Endothelial cell of umbilical vein (primary cell): Measurements from ENCODE around the gene TBC1D24. TPM values are rescaled to one million over a fixed set of nuclear protein-coding genes. Genes with fewer than 3 reads are reported as not detected.

Experiments used
- BruUV-seq: library from RNA; stranded (reverse); fragments of 400-500 nt; replicated peaks from 2 replicates; lab custom pipeline; 2021; lab: Mats Ljungman, UMichigan
- CTCF ChIA-PET: fragments of 300-600, 350-600 bp; sonication (Branson Sonifier 250); formaldehyde crosslinking; loops from one replicate; lab custom pipeline; 2021; ENCODE audit warnings: antibody characterized with exemption, inconsistent platforms; lab: Charles Lee
- POLR2A ChIA-PET: fragments of 300-600, 350-600 bp; sonication (Branson Sonifier 250); formaldehyde crosslinking; loops from one replicate; lab custom pipeline; 2021; ENCODE audit warnings: antibody characterized with exemption, inconsistent platforms; lab: Charles Lee
- DNase-seq: peaks from one replicate; pipeline ENCODE4 v3.0.0-alpha.2; 2011; ENCODE audit warnings: low read depth, low spot score
- FAIRE-seq: peaks from 2 replicates; lab custom pipeline; 2011; peaks lifted over from hg19 to GRCh38; lab: Jason Lieb, UNC
- H2AFZ ChIP-seq: 2 replicates; pipeline ENCODE4 v1.6.0; 2012; ENCODE audit warnings: low read depth, low read length, control low read depth, inconsistent platforms
- H3K27ac ChIP-seq: 2 replicates; pipeline ENCODE4 v1.5.1; 2011; ENCODE audit warnings: low read depth, mild to moderate bottlenecking, control low read depth, low read length, moderate library complexity; ENCODE audit not compliant: insufficient read depth
- H3K27me3 ChIP-seq, 2 experiments: 2 replicates each; pipeline versions ENCODE4 v1.6.0 to v1.6.1; 2011; ENCODE audit warnings: low read length in 2 of 2, mixed read lengths in 1 of 2; ENCODE audit not compliant: control insufficient read depth in 2 of 2, insufficient read depth in 2 of 2
- H3K36me3 ChIP-seq, 2 experiments: 2 replicates in 1 of 2; 3 replicates in 1 of 2; pipeline ENCODE4 v1.5.1; 2011; ENCODE audit warnings: low read length in 2 of 2, mild to moderate bottlenecking in 1 of 2, moderate library complexity in 1 of 2; ENCODE audit not compliant: control insufficient read depth in 2 of 2, insufficient read depth in 2 of 2; ENCODE audit errors: extremely low read depth in 1 of 2
- H3K4me1 ChIP-seq: 3 replicates; pipeline ENCODE4 v1.5.1; 2011; ENCODE audit warnings: mild to moderate bottlenecking, low read length; ENCODE audit not compliant: control insufficient read depth, insufficient read depth; ENCODE audit errors: extremely low read depth
- H3K4me2 ChIP-seq: 2 replicates; pipeline ENCODE4 v1.6.1; 2011; ENCODE audit warnings: low read length, control low read depth, mixed read lengths; ENCODE audit not compliant: insufficient read depth
- H3K4me3 ChIP-seq, 3 experiments: fragments of 200-600 bp in 1 of 3; sonication (generic), shearing (Covaris generic) in 1 of 3; replicated peaks in 1 of 3; 2 replicates each; pipeline ENCODE4 v1.5.1; 2011 to 2016; ENCODE audit warnings: control low read depth in 3 of 3, low read length in 3 of 3, mild to moderate bottlenecking in 2 of 3, inconsistent platforms in 1 of 3, low read depth in 1 of 3, moderate library complexity in 1 of 3; ENCODE audit not compliant: insufficient read depth in 1 of 3
- H3K79me2 ChIP-seq: 2 replicates; pipeline ENCODE4 v1.6.0; 2012; ENCODE audit warnings: low read length, inconsistent platforms; ENCODE audit not compliant: control insufficient read depth, insufficient read depth
- H3K9ac ChIP-seq: replicated peaks from 2 replicates; pipeline ENCODE3; 2011; ENCODE audit warnings: low read length, control low read depth; ENCODE audit not compliant: insufficient read depth; ENCODE audit errors: extremely low read depth
- H3K9me1 ChIP-seq: replicated peaks from 3 replicates; pipeline ENCODE4 v1.6.0; 2011; ENCODE audit warnings: mild to moderate bottlenecking, low read length; ENCODE audit not compliant: control insufficient read depth, insufficient read depth; ENCODE audit errors: extremely low read depth
- H3K9me3 ChIP-seq: replicated peaks from 2 replicates; pipeline ENCODE4 v1.5.1; 2012; ENCODE audit warnings: low read length, inconsistent platforms; ENCODE audit not compliant: control insufficient read depth, insufficient read depth
- H4K20me1 ChIP-seq: replicated peaks from 2 replicates; pipeline ENCODE3; 2011; ENCODE audit warnings: mild to moderate bottlenecking, low read length; ENCODE audit not compliant: control insufficient read depth, insufficient read depth; ENCODE audit errors: extremely low read depth
- EZH2 ChIP-seq: IDR thresholded peaks from 2 replicates; pipeline ENCODE4 v1.6.1; 2012; ENCODE audit warnings: borderline replicate concordance, low read depth, mild to moderate bottlenecking, moderate library complexity, low read length, inconsistent platforms; ENCODE audit not compliant: severe bottlenecking
- FOS ChIP-seq: IDR thresholded peaks from 2 replicates; pipeline ENCODE4 v1.6.1; 2011; ENCODE audit warnings: mild to moderate bottlenecking, low read length, moderate library complexity, borderline replicate concordance; ENCODE audit not compliant: insufficient read depth
- GATA2 ChIP-seq: IDR thresholded peaks from 2 replicates; pipeline ENCODE4 v1.7.0; 2011; ENCODE audit warnings: low read depth, mild to moderate bottlenecking, moderate library complexity, mixed read lengths, low read length; ENCODE audit not compliant: insufficient read length, insufficient read depth
- JUN ChIP-seq: IDR thresholded peaks from 2 replicates; pipeline ENCODE4 v1.6.1; 2011; ENCODE audit warnings: borderline replicate concordance, low read depth; ENCODE audit not compliant: insufficient read length, insufficient read depth
- MAX ChIP-seq: IDR thresholded peaks from 2 replicates; pipeline ENCODE4 v1.6.1; 2011; ENCODE audit not compliant: insufficient read depth, insufficient read length
- MYC ChIP-seq: IDR thresholded peaks from one replicate; pipeline ENCODE4 v1.6.1; 2011; ENCODE audit warnings: mild to moderate bottlenecking, low read depth, low read length
- POLR2A ChIP-seq: IDR thresholded peaks from 2 replicates; pipeline ENCODE4 v1.6.1; 2012; ENCODE audit warnings: low read depth, mild to moderate bottlenecking, control low read depth, low read length
- POLR2AphosphoS5 ChIP-seq: IDR thresholded peaks from 2 replicates; pipeline ENCODE4 v1.6.1; 2012; ENCODE audit warnings: low read depth, mild to moderate bottlenecking, control low read depth, low read length, moderate library complexity; ENCODE audit not compliant: insufficient read depth
- dilution Hi-C: fragments of 300-500 bp; cut with MboI; formaldehyde crosslinking; loops from one replicate; pipeline ENCODE4 v1.15.0; 2019; ENCODE audit warnings: low sequenced_read_pairs; ENCODE audit not compliant: extremely low pct_ligation_motif_present
- intact Hi-C: fragments of 100-400 bp; cut with micrococcal nuclease; formaldehyde crosslinking; loops from one replicate; pipeline ENCODE4 v1.10.0; 2022
- polyA plus RNA-seq, 4 experiments: library from polyadenylated mRNA; depleted of rRNA in 3 of 4; stranded (reverse) in 3 of 4; unstranded in 1 of 4; fragments of >200 nt; gene quantifications; 2 replicates each; pipeline versions ENCODE4 v1.2.1 to v1.2.3, GENCODE V29; 2011 to 2012; ENCODE audit warnings: missing spikeins in 1 of 4
- total RNA-seq: library from RNA; stranded (reverse); gene quantifications from 2 replicates; pipeline ENCODE4 v1.2.3, GENCODE V29; 2021
- TF ChIP-seq, protein P1 (sequence below), 2 donors: IDR thresholded peaks; 1 replicate in 1 of 2; 2 replicates in 1 of 2; pipeline ENCODE4 v1.5.1; 2011; ENCODE audit warnings: low read length in 2 of 2, mild to moderate bottlenecking in 2 of 2, moderate library complexity in 2 of 2, control low read depth in 1 of 2, inconsistent platforms in 1 of 2, low read depth in 1 of 2; ENCODE audit not compliant: insufficient read depth in 1 of 2; ENCODE audit errors: extremely low read depth in 1 of 2

The TBC1D24 gene
- total and polyA plus RNA-seq, 2 donors (not counting 3 experiments of a cell fraction or from before 2014, with no cell fraction given), result 8.1 to 22.8 TPM

- TF ChIP-seq MAX, result no peak
- H3K9me1 ChIP-seq, result no peaks in the 10 kb centered on the region
- intact Hi-C loops, result no loop called here
- H4K20me1 ChIP-seq, result peaks cover 2% of the 10 kb centered on the region
- peaks cover 6 to 8% of the 10 kb centered on the region in 2 experiments for H3K36me3 ChIP-seq
- no peaks in the 10 kb centered on the region for H3K27me3 ChIP-seq
- H2AFZ ChIP-seq, result no peak overlapping the region
- no peaks in the 10 kb centered on the region for H3K9me3 ChIP-seq
- H3K4me3 ChIP-seq, result no peak overlapping the region
- peak overlapping the region; percentile 38 for H3K27ac ChIP-seq
- DNase-seq, result no peak
- H3K9ac ChIP-seq, result no peak overlapping the region
- ChIA-PET CTCF (no interaction called here), POLR2A (no interaction called here)
- no peak overlapping the region for H3K4me2 ChIP-seq
- H3K79me2 ChIP-seq, result peaks cover 64% of the 10 kb centered on the region
- dilution Hi-C loops, result no loop called here
- no TSS peak for BruUV-seq
- peaks cover 34% of the 10 kb centered on the region for H3K4me1 ChIP-seq
- no peak for FAIRE-seq
Observed at GRCh38 chr16:2518823-2519710, 44.1 kb downstream of the TBC1D24 start.

GRCh38 chr16:2519711-2520080, 44.8 kb downstream of the TBC1D24 start:
- Histone ChIP-seq H3K4me2 (no peak overlapping the region), H3K9me1 (no peaks in the 10 kb centered on the region), H3K9ac (peak overlapping the region; percentile 30), H2AFZ (no peak overlapping the region), H3K27me3 (no peaks in the 10 kb centered on the region), H3K79me2 (peaks cover 57% of the 10 kb centered on the region), H3K4me3 (no peak overlapping the region), H3K4me1 (peaks cover 34% of the 10 kb centered on the region), H3K9me3 (no peaks in the 10 kb centered on the region), H3K27ac (peak overlapping the region; percentile 38), H3K36me3 (peaks cover 7 to 13% of the 10 kb centered on the region in 2 experiments), H4K20me1 (peaks cover 2% of the 10 kb centered on the region)
- no TSS peak for BruUV-seq
- DNase-seq (no peak), FAIRE-seq (no peak)
- dilution Hi-C loops (no loop called here), intact Hi-C loops (no loop called here)
- CTCF ChIA-PET, result interaction anchor here (0.7 kb wide), 1 partner anchor 12 kb away, joined by 3 read pairs; the partner anchor contains the start of gene CEMP1
- TF ChIP-seq, protein P1, sequence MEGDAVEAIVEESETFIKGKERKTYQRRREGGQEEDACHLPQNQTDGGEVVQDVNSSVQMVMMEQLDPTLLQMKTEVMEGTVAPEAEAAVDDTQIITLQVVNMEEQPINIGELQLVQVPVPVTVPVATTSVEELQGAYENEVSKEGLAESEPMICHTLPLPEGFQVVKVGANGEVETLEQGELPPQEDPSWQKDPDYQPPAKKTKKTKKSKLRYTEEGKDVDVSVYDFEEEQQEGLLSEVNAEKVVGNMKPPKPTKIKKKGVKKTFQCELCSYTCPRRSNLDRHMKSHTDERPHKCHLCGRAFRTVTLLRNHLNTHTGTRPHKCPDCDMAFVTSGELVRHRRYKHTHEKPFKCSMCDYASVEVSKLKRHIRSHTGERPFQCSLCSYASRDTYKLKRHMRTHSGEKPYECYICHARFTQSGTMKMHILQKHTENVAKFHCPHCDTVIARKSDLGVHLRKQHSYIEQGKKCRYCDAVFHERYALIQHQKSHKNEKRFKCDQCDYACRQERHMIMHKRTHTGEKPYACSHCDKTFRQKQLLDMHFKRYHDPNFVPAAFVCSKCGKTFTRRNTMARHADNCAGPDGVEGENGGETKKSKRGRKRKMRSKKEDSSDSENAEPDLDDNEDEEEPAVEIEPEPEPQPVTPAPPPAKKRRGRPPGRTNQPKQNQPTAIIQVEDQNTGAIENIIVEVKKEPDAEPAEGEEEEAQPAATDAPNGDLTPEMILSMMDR (IDR thresholded peaks at IDR 0.05; ENCODE audit: extremely low read depth in 1 of 2, insufficient read depth in 1 of 2, low read depth in 1 of 2, low read length in 2 of 2), result no peak
- TF ChIP-seq POLR2AphosphoS5, result no peak
- no peak for TF ChIP-seq MYC
- TF ChIP-seq JUN, result no peak
- no peak for TF ChIP-seq FOS
- TF ChIP-seq POLR2A, result no peak
- no peak for TF ChIP-seq GATA2
- no peak for TF ChIP-seq EZH2
- no peak for TF ChIP-seq MAX
- POLR2A ChIA-PET, result interaction anchor here (0.6 to 1.4 kb wide), 5 partner anchors 9 to 364 kb away, joined by 3 to 6 read pairs (median 5); partner anchors contain the start of genes CCNF, CEMP1 and TRAF7
